Panc1 (cell line): Measurements from ENCODE around the gene MAP4K4. TPM values are rescaled to one million over a fixed set of nuclear protein-coding genes. Genes with fewer than 3 reads are reported as not detected.

Experiments
- ATAC-seq: fragments of 200-7000 bp; cut with Tn5 transposase; 2 replicates; pipeline ENCODE4 v1.9.1; 2020; ENCODE audit warnings: mild to moderate bottlenecking, moderate library complexity
- BruUV-seq: library from RNA; stranded (reverse); fragments of 400-500 nt; replicated peaks from 2 replicates; lab custom pipeline; 2021; lab: Mats Ljungman, UMichigan
- CTCF ChIA-PET: fragments of 300-600 bp; sonication (Branson Sonifier 250); formaldehyde crosslinking; loops from one replicate; lab custom pipeline; 2022; ENCODE audit warnings: antibody characterized with exemption; lab: Charles Lee
- POLR2A ChIA-PET: fragments of 300-600 bp; sonication (Branson Sonifier 250); formaldehyde crosslinking; loops from one replicate; lab custom pipeline; 2022; ENCODE audit warnings: antibody characterized with exemption; lab: Charles Lee
- DNase-seq: peaks from one replicate; pipeline ENCODE4 v3.0.0-alpha.2; 2010; ENCODE audit warnings: low read depth, low spot score
- H3K27ac ChIP-seq: 2 replicates; pipeline ENCODE4 v1.5.1; 2011; ENCODE audit warnings: mild to moderate bottlenecking, low read length, inconsistent platforms
- H3K27me3 ChIP-seq: fragments of 200-500 bp; sonication (Bioruptor generic); 2 replicates; pipeline ENCODE4 v1.6.0; 2014; ENCODE audit warnings: low read length, inconsistent platforms; ENCODE audit not compliant: control insufficient read depth, insufficient read depth
- H3K36me3 ChIP-seq: fragments of 200-500 bp; sonication (Bioruptor generic); 2 replicates; pipeline ENCODE4 v1.5.1; 2014; ENCODE audit warnings: inconsistent platforms, mild to moderate bottlenecking, low read length, moderate library complexity; ENCODE audit not compliant: control insufficient read depth, insufficient read depth
- H3K4me1 ChIP-seq: 2 replicates; pipeline ENCODE4 v1.5.1; 2011; ENCODE audit warnings: inconsistent platforms, mild to moderate bottlenecking, low read length, moderate library complexity; ENCODE audit not compliant: control insufficient read depth, insufficient read depth
- H3K4me3 ChIP-seq, 2 experiments: 2 replicates each; pipeline ENCODE4 v1.5.1; 2011 to 2012; ENCODE audit warnings: low read depth in 2 of 2, low read length in 2 of 2, mild to moderate bottlenecking in 2 of 2, inconsistent platforms in 1 of 2, moderate library complexity in 1 of 2
- H3K9me3 ChIP-seq: fragments of 200-500 bp; sonication (Bioruptor generic); 2 replicates; pipeline ENCODE4 v1.5.1; 2014; ENCODE audit warnings: low read depth, mild to moderate bottlenecking, inconsistent platforms, low read length, moderate library complexity; ENCODE audit not compliant: control insufficient read depth, insufficient read depth
- POLR2AphosphoS5 ChIP-seq: IDR thresholded peaks from 2 replicates; pipeline ENCODE4 v1.6.1; 2012; ENCODE audit warnings: mild to moderate bottlenecking, low read depth, low read length, moderate library complexity
- SIN3A ChIP-seq: IDR thresholded peaks from 2 replicates; pipeline ENCODE4 v1.6.1; 2012; ENCODE audit warnings: low read depth, mild to moderate bottlenecking, low read length, moderate library complexity, borderline replicate concordance; ENCODE audit not compliant: insufficient read depth
- TCF7L2 ChIP-seq: IDR thresholded peaks from 2 replicates; pipeline ENCODE4 v1.6.1; 2011; ENCODE audit warnings: mild to moderate bottlenecking, low read depth, low read length, inconsistent platforms
- in situ Hi-C: cut with HindIII; loops from 2 replicates; pipeline ENCODE4 v1.10.0; 2016; ENCODE audit warnings: low sequenced_read_pairs, low pct_unique_long_range_greater_than_20kb
- intact Hi-C: fragments of 100-400 bp; cut with micrococcal nuclease; formaldehyde crosslinking; loops from one replicate; pipeline ENCODE4 v1.10.0; 2022; ENCODE audit not compliant: unreplicated experiment
- total RNA-seq: library from RNA; stranded (reverse); gene quantifications from one replicate; pipeline ENCODE4 v1.2.1, GENCODE V29; 2021; ENCODE audit not compliant: unreplicated experiment
- TF ChIP-seq, protein P1 (sequence below), 2 experiments: IDR thresholded peaks; 2 replicates each; pipeline ENCODE4 v1.6.1; 2011 to 2012; ENCODE audit warnings: low read depth in 2 of 2, control low read depth in 1 of 2, low read length in 1 of 2, mild to moderate bottlenecking in 1 of 2, moderate library complexity in 1 of 2; ENCODE audit not compliant: insufficient read depth in 1 of 2
- TF ChIP-seq, protein P2 (sequence below): fragments of 450-650 bp; IDR thresholded peaks from 2 replicates; pipeline ENCODE4 v1.5.1; 2017; ENCODE audit warnings: mild to moderate bottlenecking

Gene MAP4K4
- total RNA-seq, 1 experiment from 2014 or later = 68.5 TPM

DNA sequence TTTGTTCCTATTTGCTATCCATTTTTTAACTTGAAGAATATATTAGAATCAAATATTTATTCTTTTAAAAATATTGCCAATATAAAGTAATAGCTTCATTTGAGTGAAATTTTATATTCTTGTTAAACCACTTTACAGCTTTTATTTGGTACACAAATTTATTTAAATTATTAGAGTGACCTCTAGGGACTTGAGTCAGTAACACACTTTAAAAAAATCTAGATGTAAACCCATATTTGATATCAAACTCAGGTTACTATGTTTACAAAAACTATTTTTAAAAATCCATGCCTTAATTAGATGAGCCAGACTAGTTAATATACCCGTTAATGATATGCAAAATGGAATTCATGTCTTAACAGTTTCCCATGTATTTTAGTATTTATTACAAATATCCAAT lies 134.6 kb downstream of the MAP4K4 start:
- H3K27ac ChIP-seq = no peak overlapping the region
- BruUV-seq = no TSS peak
- ChIA-PET POLR2A (no interaction called here), CTCF (interaction anchor here (0.6 to 1.9 kb wide), 6 partner anchors 62 to 490 kb away, joined by 3 to 13 read pairs (median 6); no protein-coding TSS in a partner anchor)
- no peak for DNase-seq
- H3K36me3 ChIP-seq = peaks cover 11% of the 10 kb centered on the region
- in situ Hi-C loops (no loop called here), intact Hi-C loops (loop anchor here (10.0 kb wide), 2 partner anchors 317 to 417 kb away; no protein-coding TSS in a partner anchor)
- ATAC-seq = no peak
- H3K9me3 ChIP-seq = no peaks in the 10 kb centered on the region
- peaks cover 3% of the 10 kb centered on the region; the same call in 1 of the 2 replicates for H3K4me1 ChIP-seq
- H3K27me3 ChIP-seq = no peaks in the 10 kb centered on the region
- H3K4me3 ChIP-seq = no peak overlapping the region
- TF ChIP-seq, protein P1, sequence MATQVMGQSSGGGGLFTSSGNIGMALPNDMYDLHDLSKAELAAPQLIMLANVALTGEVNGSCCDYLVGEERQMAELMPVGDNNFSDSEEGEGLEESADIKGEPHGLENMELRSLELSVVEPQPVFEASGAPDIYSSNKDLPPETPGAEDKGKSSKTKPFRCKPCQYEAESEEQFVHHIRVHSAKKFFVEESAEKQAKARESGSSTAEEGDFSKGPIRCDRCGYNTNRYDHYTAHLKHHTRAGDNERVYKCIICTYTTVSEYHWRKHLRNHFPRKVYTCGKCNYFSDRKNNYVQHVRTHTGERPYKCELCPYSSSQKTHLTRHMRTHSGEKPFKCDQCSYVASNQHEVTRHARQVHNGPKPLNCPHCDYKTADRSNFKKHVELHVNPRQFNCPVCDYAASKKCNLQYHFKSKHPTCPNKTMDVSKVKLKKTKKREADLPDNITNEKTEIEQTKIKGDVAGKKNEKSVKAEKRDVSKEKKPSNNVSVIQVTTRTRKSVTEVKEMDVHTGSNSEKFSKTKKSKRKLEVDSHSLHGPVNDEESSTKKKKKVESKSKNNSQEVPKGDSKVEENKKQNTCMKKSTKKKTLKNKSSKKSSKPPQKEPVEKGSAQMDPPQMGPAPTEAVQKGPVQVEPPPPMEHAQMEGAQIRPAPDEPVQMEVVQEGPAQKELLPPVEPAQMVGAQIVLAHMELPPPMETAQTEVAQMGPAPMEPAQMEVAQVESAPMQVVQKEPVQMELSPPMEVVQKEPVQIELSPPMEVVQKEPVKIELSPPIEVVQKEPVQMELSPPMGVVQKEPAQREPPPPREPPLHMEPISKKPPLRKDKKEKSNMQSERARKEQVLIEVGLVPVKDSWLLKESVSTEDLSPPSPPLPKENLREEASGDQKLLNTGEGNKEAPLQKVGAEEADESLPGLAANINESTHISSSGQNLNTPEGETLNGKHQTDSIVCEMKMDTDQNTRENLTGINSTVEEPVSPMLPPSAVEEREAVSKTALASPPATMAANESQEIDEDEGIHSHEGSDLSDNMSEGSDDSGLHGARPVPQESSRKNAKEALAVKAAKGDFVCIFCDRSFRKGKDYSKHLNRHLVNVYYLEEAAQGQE (IDR thresholded peaks at IDR 0.05; ENCODE audit: insufficient read depth in 1 of 2, low read depth in 2 of 2, low read length in 1 of 2) = no peak
- TF ChIP-seq TCF7L2 (no peak), SIN3A (no peak)
- TF ChIP-seq, protein P2, sequence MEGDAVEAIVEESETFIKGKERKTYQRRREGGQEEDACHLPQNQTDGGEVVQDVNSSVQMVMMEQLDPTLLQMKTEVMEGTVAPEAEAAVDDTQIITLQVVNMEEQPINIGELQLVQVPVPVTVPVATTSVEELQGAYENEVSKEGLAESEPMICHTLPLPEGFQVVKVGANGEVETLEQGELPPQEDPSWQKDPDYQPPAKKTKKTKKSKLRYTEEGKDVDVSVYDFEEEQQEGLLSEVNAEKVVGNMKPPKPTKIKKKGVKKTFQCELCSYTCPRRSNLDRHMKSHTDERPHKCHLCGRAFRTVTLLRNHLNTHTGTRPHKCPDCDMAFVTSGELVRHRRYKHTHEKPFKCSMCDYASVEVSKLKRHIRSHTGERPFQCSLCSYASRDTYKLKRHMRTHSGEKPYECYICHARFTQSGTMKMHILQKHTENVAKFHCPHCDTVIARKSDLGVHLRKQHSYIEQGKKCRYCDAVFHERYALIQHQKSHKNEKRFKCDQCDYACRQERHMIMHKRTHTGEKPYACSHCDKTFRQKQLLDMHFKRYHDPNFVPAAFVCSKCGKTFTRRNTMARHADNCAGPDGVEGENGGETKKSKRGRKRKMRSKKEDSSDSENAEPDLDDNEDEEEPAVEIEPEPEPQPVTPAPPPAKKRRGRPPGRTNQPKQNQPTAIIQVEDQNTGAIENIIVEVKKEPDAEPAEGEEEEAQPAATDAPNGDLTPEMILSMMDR = no peak

DNA sequence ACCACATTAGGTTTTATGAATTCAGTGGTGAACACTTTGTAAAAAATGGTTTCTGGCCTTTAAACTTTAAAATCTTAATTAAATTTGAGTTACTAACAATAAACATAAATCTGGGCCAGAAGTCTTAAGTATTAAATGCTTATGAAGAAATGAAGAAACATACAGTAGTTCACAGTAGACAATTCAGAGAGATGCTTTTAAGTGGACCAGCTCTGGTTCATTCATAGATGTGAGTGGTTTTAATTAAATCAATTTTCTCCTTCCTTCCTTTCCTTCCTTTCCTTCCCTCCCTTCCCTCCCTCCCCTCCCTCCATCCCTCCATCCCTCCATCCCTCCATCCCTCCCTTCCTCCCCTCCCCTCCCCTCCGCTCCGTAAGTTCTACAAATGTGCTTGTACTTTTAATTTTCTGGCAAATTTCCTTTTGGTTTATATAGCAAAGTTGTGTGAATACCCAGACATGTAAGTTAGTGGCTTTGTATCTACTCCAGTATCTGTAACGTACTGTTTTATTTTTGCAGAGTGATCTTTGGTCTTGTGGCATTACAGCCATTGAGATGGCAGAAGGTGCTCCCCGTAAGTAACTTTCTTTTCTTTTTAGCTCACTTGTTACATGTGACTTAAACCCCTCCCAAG lies 136.5 kb downstream of the MAP4K4 start:
- Histone ChIP-seq H3K27ac (no peak overlapping the region), H3K27me3 (no peaks in the 10 kb centered on the region), H3K4me3 (no peak overlapping the region), H3K4me1 (peaks cover 3% of the 10 kb centered on the region; the same call in 1 of the 2 replicates), H3K9me3 (no peaks in the 10 kb centered on the region), H3K36me3 (peaks cover 11% of the 10 kb centered on the region)
- in situ Hi-C loops = no loop called here
- TF ChIP-seq, protein P2 = no peak
- TF ChIP-seq, protein P1 (IDR thresholded peaks at IDR 0.05; ENCODE audit: insufficient read depth in 1 of 2, low read depth in 2 of 2, low read length in 1 of 2) = no peak
- TF ChIP-seq POLR2AphosphoS5 (no peak), TCF7L2 (no peak), SIN3A (no peak)
- intact Hi-C loops = loop anchor here (10.0 kb wide), 2 partner anchors 319 to 419 kb away; no protein-coding TSS in a partner anchor
- CTCF ChIA-PET = no interaction called here
- no peak for DNase-seq
- no TSS peak for BruUV-seq
- no peak for ATAC-seq
- POLR2A ChIA-PET = no interaction called here
